LNCaP clone FGC (cell line): Measurements from ENCODE around the gene RAB4A.

ENCODE experiments used
- DNase-seq: peaks from one replicate; pipeline ENCODE4 v3.0.0-alpha.2; 2011; ENCODE audit warnings: low read depth
- H3K4me3 ChIP-seq: 2 replicates; pipeline ENCODE4 v1.5.1; 2011; ENCODE audit warnings: mild to moderate bottlenecking, low read depth, low read length, control low read depth
- CTCF ChIP-seq: IDR thresholded peaks from 2 replicates; pipeline ENCODE4 v1.5.1; 2012; ENCODE audit warnings: mild to moderate bottlenecking; ENCODE audit not compliant: control insufficient read depth, insufficient read depth; ENCODE audit errors: extremely low read depth

Gene RAB4A

DNA sequence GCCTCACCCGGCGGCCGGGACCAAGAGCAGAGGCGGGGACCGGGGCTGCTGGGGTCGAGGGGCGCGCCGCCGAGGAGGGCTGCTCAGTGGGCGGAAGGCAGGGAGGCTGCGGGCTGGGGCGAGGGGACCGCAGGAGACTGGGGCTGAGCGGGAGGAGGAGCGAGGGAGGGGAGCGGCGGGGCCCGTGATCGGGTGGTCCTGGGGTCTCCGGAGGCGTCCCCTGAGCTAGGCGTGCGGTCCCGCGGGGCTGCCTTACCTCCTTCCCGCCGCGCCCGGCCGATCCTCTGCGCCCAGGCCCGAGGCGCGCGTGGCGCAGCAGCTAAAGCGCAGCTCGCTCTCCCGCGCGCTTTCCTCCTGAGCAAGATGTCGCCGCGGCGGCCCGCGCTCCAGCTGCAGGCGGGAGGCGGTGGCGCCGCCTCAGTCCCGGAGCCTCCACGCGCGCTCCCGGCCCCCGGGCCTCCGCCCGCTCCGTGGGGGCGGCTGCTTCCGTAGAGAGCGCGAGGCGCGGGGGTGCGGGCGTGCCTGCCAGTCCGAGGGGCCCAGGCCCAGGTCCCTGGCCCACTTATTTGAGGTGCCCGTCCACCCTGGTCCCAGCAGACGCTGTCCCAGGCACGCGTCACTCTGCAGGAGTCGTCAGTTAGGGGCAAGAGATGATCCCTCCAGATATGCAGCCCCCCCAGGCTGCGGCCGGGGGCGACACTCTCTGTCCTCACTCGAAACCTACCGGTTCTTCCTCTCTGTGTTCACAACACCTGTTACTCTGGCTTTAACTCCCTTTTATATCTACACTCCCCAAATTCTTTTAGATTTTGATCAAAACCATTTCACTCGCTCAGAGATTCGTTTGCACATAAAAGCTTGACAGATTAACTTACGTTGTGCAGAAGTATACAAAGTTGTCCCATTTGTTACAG lies 72.0 kb downstream of the RAB4A start, which contains the start of gene CCSAP:
CCSAP (minus strand) TSS at position 392 of the 914 bp plus-strand sequence. CDS start 582 bp downstream, outside the sequence.
- no peak for TF ChIP-seq CTCF
- H3K4me3 ChIP-seq = peak within 1 kb of the TSS; percentile 77
- no peak for DNase-seq

- H3K4me3 ChIP-seq = no peak overlapping the region
- DNase-seq = no peak
- no peak for TF ChIP-seq CTCF
Measured at GRCh38 chr1:229344139-229344538, 73.2 kb downstream of the RAB4A start.

- DNase-seq = no peak
- TF ChIP-seq CTCF = no peak
- H3K4me3 ChIP-seq = no peak overlapping the region
Measured at GRCh38 chr1:229344937-229345684, 74.2 kb downstream of the RAB4A start.

DNA sequence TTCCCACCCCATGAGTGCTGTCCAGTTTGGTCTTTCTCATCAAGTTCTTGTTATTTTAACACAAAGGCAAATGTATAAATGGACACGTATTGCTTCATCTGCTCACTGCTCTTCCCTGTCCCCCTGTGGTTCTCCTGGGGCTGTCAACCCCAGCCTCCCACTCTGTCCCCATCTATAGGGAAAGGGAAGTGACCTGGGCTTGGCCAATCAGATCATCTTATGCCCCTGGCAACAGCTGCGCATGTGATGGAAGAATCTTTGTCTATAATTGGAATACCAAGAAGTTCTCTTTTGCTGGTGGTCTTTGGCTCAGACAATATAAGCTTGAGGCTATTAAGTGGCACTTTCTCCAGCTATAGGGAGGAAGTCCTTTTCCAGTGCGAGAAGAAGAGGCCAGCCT lies 76.6 kb downstream of the RAB4A start:
- DNase-seq = no peak
- TF ChIP-seq CTCF = no peak
- no peak overlapping the region for H3K4me3 ChIP-seq

DNA sequence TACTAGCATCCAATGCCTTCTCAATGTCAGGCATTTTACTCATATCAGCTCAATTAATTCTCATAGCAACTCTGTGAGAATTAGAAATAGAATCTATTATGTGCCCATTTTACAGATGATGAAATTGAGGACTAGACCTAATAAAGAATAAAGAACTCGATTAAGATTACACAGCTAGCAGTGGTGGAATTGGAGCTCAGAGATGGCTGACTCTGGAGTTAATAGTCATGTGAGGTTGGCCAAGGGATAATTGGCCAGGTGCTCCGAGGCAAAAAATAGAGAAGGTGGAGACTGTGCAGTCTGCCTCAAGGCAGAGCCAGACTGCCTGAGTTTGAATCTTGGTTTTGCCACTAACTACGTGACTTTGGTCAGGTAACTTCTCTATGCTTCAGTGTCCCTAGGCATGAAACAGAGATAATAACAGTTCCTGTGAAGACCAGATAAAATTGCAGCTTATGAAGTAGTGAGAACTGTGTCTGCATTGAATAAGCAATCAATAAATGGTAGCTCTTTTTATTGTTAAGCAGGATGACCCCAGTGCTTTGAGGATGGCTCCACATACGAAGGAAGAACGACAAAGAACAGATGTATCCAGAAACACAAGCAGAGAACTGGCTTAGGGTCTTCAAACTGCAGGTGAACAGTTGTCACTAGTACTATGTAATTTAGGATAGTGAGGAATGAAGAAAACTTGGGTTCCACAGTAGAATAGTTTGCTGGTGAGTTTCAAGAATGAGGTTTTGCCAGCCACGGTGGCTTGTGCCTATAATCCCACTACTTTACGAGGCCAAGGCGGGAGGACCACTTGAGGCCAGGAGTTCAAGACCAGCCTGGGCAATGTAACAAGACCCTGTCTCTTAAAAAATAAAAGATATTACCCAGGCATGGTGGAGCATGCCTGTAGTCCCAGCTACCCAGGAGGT lies 78.8 kb downstream of the RAB4A start:
- DNase-seq = no peak
- no peak for TF ChIP-seq CTCF
- no peak overlapping the region for H3K4me3 ChIP-seq

GRCh38 chr1:229352975-229353374 lies 82.1 kb downstream of the RAB4A start:
- DNase-seq = no peak
- no peak overlapping the region for H3K4me3 ChIP-seq
- TF ChIP-seq CTCF = no peak
